GM10248 (cell line): Measurements from ENCODE around the gene STIP1.

ENCODE experiments used
- CTCF ChIA-PET: fragments of 300-600 bp; sonication (Branson Sonifier 250); formaldehyde crosslinking; extraction: SDS; loops from one replicate; lab custom pipeline; 2021; ENCODE audit warnings: antibody characterized with exemption; lab: Yijun Ruan, JAX
- POLR2A ChIA-PET: fragments of 350-650 bp; sonication (Branson Sonifier 250); formaldehyde crosslinking; extraction: SDS; loops from one replicate; lab custom pipeline; 2020; ENCODE audit warnings: antibody characterized with exemption; lab: Yijun Ruan, JAX
- DNase-seq: peaks from one replicate; pipeline ENCODE4 v3.0.0; 2012; ENCODE audit errors: extremely low spot score
- TF ChIP-seq, protein P1 (sequence below): IDR thresholded peaks from 2 replicates; pipeline ENCODE4 v1.5.1; 2012; ENCODE audit warnings: mild to moderate bottlenecking, low read depth; ENCODE audit errors: extremely low read depth, missing control alignments, control extremely low read depth

STIP1 gene

GRCh38 chr11:64203421-64204079 is 17.6 kb downstream of the STIP1 start:
- ChIA-PET CTCF (interaction anchor here (0.7 to 16.7 kb wide), 14 partner anchors 8 to 172 kb away, joined by 3 to 368 read pairs (median 18); partner anchors contain the start of genes CATSPERZ, DNAJC4, ESRRA and FKBP2), POLR2A (interaction anchor here (0.9 to 2.8 kb wide), 4 partner anchors 11 to 101 kb away, joined by 3 to 17 read pairs (median 6); no protein-coding TSS in a partner anchor)
- DNase-seq = no peak
- TF ChIP-seq, protein P1, sequence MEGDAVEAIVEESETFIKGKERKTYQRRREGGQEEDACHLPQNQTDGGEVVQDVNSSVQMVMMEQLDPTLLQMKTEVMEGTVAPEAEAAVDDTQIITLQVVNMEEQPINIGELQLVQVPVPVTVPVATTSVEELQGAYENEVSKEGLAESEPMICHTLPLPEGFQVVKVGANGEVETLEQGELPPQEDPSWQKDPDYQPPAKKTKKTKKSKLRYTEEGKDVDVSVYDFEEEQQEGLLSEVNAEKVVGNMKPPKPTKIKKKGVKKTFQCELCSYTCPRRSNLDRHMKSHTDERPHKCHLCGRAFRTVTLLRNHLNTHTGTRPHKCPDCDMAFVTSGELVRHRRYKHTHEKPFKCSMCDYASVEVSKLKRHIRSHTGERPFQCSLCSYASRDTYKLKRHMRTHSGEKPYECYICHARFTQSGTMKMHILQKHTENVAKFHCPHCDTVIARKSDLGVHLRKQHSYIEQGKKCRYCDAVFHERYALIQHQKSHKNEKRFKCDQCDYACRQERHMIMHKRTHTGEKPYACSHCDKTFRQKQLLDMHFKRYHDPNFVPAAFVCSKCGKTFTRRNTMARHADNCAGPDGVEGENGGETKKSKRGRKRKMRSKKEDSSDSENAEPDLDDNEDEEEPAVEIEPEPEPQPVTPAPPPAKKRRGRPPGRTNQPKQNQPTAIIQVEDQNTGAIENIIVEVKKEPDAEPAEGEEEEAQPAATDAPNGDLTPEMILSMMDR = no peak

DNA sequence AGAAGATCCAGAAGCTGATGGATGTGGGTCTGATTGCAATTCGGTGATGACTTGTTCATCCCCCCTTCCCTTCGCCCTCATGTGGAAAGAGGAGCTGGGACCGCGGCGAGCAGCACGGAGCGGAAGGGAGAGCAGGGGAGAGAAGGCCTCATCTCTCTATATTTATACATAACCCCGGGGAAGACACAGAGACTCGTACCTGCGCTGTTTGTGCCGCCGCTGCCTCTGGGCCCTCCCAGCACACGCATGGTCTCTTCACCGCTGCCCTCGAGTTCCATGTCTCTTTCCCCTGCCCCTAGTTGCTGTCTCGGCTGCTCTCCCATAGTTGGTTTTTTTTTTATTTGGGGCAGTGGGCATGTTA is 18.1 kb downstream of the STIP1 start:
- ChIA-PET CTCF (interaction anchor here (0.6 to 16.7 kb wide), 25 partner anchors 8 to 203 kb away, joined by 3 to 368 read pairs (median 6); partner anchors contain the start of genes CATSPERZ, DNAJC4, ESRRA and FKBP2), POLR2A (interaction anchor here (0.7 to 4.7 kb wide), 6 partner anchors 10 to 113 kb away, joined by 3 to 36 read pairs (median 8); partner anchors contain the start of genes FKBP2, STIP1 and TRMT112)
- no peak for DNase-seq
- TF ChIP-seq, protein P1 = no peak

GRCh38 chr11:64204464-64204989 is 18.6 kb downstream of the STIP1 start:
- POLR2A ChIA-PET = interaction anchor here (0.5 to 4.7 kb wide), 9 partner anchors 13 to 1373 kb away, joined by 3 to 36 read pairs (median 6); partner anchors contain the start of genes FKBP2, NUDT22, STIP1 and STX5
- DNase-seq = peak; percentile 83
- CTCF ChIA-PET = interaction anchor here (0.6 to 16.7 kb wide), 26 partner anchors 9 to 204 kb away, joined by 3 to 368 read pairs (median 6); partner anchors contain the start of genes BAD, CATSPERZ, DNAJC4 and ESRRA
- TF ChIP-seq, protein P1 = peak; percentile 84

- POLR2A ChIA-PET = interaction anchor here (1.6 to 4.7 kb wide), 7 partner anchors 10 to 98 kb away, joined by 8 to 36 read pairs (median 10); partner anchors contain the start of genes FKBP2, NUDT22, STIP1 and TRPT1
- TF ChIP-seq, protein P1 = no peak
- DNase-seq = peak; percentile 70
These were observed 20.7 kb downstream of the STIP1 start, which contains the start of gene FERMT3 for GRCh38 chr11:64206457-64207255. TSS of gene FERMT3 (plus strand) at chr11:64206721. CDS start at chr11:64207365, 644 bp downstream.

DNA sequence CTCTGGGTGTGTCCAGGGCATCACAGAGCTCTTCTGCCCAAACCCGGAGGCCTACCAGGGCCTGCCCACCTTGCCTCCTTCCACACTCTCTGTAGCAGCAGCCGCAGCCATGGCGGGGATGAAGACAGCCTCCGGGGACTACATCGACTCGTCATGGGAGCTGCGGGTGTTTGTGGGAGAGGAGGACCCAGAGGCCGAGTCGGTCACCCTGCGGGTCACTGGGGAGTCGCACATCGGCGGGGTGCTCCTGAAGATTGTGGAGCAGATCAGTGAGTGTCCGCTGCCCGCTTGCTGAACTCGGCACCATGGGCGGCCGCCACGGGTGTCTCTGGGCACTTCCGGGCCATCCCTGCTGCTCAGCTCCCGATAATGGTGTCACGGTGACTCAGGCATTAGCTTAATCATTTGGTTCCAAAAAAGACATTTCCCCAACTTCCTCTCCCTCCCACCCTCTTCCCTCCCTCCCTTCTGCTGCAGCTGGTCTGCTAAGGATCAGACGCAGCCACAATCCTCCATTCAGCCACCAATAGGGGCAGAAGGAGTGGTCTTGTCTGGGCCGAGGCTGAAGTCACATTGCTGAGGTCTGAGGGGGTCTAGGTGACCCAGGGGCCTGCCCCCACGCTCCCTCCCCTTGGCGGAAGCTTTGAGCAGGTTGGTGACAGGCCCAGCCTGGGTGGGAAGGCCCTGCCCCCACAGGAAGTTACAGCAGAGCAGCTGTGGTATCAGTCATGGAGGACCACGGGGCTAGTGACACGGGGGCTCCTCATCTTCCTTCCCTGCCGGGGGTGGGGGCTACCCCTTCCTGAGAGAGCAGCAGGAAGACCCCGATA is 21.5 kb downstream of the STIP1 start:
- ChIA-PET POLR2A (interaction anchor here (0.6 to 4.7 kb wide), 10 partner anchors 10 to 97 kb away, joined by 4 to 36 read pairs (median 8); partner anchors contain the start of genes FKBP2, NUDT22, STIP1 and TRPT1), CTCF (interaction anchor here (1.2 to 16.7 kb wide), 7 partner anchors 16 to 207 kb away, joined by 4 to 368 read pairs (median 24); partner anchors contain the start of genes CATSPERZ, DNAJC4, ESRRA and FKBP2)
- TF ChIP-seq, protein P1 = no peak
- DNase-seq = peak; percentile 91

More at GRCh38 chr11:64206457-64207255, 20.7 kb downstream of the STIP1 start, which contains the start of gene FERMT3:
- CTCF ChIA-PET = interaction anchor here (1.2 to 16.7 kb wide), 12 partner anchors 11 to 206 kb away, joined by 3 to 368 read pairs (median 24); partner anchors contain the start of genes CATSPERZ, DNAJC4, ESRRA and FKBP2
